HL-60 (cell line): Measurements from ENCODE around the gene MTSS2.

ENCODE experiments used
- POLR2AphosphoS5 ChIP-seq: IDR thresholded peaks from 2 replicates; pipeline ENCODE4 v1.6.1; 2012; ENCODE audit warnings: low read depth
- REST ChIP-seq: IDR thresholded peaks from 2 replicates; pipeline ENCODE4 v1.6.1; 2012; ENCODE audit warnings: low read depth; ENCODE audit not compliant: insufficient replicate concordance
- SPI1 ChIP-seq: IDR thresholded peaks from 2 replicates; pipeline ENCODE4 v1.6.1; 2012; ENCODE audit warnings: low read depth, mild to moderate bottlenecking, borderline replicate concordance
- TF ChIP-seq, protein P1 (sequence below): IDR thresholded peaks from one replicate; pipeline ENCODE4 v1.5.1; 2011; ENCODE audit warnings: low read length, control low read depth, inconsistent platforms; ENCODE audit not compliant: insufficient read depth

GRCh38 chr16:70679671-70680494, 6.0 kb downstream of the MTSS2 start:
- no peak for TF ChIP-seq POLR2AphosphoS5
- TF ChIP-seq, protein P1, sequence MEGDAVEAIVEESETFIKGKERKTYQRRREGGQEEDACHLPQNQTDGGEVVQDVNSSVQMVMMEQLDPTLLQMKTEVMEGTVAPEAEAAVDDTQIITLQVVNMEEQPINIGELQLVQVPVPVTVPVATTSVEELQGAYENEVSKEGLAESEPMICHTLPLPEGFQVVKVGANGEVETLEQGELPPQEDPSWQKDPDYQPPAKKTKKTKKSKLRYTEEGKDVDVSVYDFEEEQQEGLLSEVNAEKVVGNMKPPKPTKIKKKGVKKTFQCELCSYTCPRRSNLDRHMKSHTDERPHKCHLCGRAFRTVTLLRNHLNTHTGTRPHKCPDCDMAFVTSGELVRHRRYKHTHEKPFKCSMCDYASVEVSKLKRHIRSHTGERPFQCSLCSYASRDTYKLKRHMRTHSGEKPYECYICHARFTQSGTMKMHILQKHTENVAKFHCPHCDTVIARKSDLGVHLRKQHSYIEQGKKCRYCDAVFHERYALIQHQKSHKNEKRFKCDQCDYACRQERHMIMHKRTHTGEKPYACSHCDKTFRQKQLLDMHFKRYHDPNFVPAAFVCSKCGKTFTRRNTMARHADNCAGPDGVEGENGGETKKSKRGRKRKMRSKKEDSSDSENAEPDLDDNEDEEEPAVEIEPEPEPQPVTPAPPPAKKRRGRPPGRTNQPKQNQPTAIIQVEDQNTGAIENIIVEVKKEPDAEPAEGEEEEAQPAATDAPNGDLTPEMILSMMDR = no peak
- no peak for TF ChIP-seq SPI1
- no peak for TF ChIP-seq REST
